ENCODE results near the gene ZNF75A.

DNA sequence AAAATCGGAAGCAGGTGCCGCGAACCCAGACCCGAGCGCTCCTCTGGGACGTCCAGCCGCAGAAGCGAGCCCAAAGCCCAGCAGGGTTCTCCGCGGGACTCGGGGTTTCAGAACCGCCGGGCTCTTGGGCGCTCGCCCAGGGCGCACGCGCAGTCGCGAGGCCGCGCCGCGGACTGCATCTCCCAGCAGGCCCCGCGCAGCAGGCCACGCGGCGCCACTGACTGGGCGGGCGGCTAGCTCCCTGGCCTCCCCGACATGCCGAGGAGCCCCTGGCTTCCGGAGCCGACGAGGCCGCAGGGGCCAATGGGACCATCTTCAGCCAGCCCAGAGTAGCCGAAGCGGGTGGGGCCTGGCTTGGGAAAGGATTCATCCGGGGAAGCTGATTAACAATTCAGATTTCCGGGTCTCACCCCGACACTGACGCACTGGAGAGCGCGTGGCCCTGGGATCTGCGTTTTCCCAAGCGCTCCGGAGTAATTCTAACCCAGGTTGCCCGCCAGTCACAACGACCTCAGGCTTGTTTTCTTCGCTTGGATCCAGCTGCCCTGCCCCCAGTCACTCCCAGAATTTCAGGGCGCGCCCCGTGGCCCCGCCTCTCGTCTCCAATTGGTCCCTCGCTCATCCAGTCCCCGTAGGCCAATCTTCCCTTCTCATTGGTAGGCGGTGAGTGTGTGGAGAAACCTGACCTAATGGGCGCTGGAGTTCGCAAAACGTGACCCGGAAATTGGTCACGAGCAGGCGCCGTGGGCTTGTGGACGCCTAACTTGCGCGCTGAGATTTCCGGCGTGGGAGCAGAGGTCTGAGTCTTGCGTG lies 22.4 kb upstream of the ZNF75A start, which contains the start of gene ZNF263:
- TF ChIP-seq, protein P1, sequence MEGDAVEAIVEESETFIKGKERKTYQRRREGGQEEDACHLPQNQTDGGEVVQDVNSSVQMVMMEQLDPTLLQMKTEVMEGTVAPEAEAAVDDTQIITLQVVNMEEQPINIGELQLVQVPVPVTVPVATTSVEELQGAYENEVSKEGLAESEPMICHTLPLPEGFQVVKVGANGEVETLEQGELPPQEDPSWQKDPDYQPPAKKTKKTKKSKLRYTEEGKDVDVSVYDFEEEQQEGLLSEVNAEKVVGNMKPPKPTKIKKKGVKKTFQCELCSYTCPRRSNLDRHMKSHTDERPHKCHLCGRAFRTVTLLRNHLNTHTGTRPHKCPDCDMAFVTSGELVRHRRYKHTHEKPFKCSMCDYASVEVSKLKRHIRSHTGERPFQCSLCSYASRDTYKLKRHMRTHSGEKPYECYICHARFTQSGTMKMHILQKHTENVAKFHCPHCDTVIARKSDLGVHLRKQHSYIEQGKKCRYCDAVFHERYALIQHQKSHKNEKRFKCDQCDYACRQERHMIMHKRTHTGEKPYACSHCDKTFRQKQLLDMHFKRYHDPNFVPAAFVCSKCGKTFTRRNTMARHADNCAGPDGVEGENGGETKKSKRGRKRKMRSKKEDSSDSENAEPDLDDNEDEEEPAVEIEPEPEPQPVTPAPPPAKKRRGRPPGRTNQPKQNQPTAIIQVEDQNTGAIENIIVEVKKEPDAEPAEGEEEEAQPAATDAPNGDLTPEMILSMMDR (IDR thresholded peaks at IDR 0.05) = no peak
- TF ChIP-seq SIN3A (IDR thresholded peaks at IDR 0.05; ENCODE audit: borderline replicate concordance, insufficient read depth, low read depth, low read length) (peak; percentile 66; the same call in 1 of the 2 replicates), REST (IDR thresholded peaks at IDR 0.05; ENCODE audit: insufficient read depth in 1 of 2, low read depth in 2 of 2, low read length in 1 of 2) (no peak), POLR2AphosphoS5 (IDR thresholded peaks at IDR 0.05; ENCODE audit: low read depth, low read length) (peak; percentile 85)

Data from Panc1 (cell line).